HG03045 (cell line): Measurements from ENCODE around the gene NUDT3.
"Not testable (repeated sequence)": the region's sequence is repeated elsewhere in the genome, so short reads cannot be mapped to it uniquely, and the experiment has no call there.

ENCODE experiments used
- ATAC-seq: cut with Tn5 transposase; IDR thresholded peaks from one replicate; pipeline ENCODE4 v1.9.1; 2021; ENCODE audit warnings: mild to moderate bottlenecking, moderate library complexity; ENCODE audit not compliant: unreplicated experiment

The NUDT3 gene

GRCh38 chr6:34324738-34325444 is 67.6 kb downstream of the NUDT3 start:
- ATAC-seq: no peak

- not testable (repeated sequence) for ATAC-seq
Measured at GRCh38 chr6:34324221-34324620, 68.2 kb downstream of the NUDT3 start.

- ATAC-seq: no peak
Measured at GRCh38 chr6:34323300-34323699, 69.2 kb downstream of the NUDT3 start.

GRCh38 chr6:34322732-34323131 is 69.7 kb downstream of the NUDT3 start:
- no peak for ATAC-seq

- ATAC-seq: no peak
Measured at GRCh38 chr6:34321821-34322220, 70.6 kb downstream of the NUDT3 start.

GRCh38 chr6:34319471-34319885 is 73.0 kb downstream of the NUDT3 start:
- no peak for ATAC-seq

- ATAC-seq: no peak
Measured at GRCh38 chr6:34318499-34319470, 73.7 kb downstream of the NUDT3 start.

GRCh38 chr6:34317882-34318498 is 74.5 kb downstream of the NUDT3 start:
- ATAC-seq: no peak

- ATAC-seq: no peak
Measured at GRCh38 chr6:34317172-34317477, 75.3 kb downstream of the NUDT3 start.

- no peak for ATAC-seq
Measured at GRCh38 chr6:34316431-34317171, 75.9 kb downstream of the NUDT3 start.

GRCh38 chr6:34315780-34316179 is 76.7 kb downstream of the NUDT3 start:
- ATAC-seq: no peak

- ATAC-seq: no peak
Measured at GRCh38 chr6:34315256-34315655, 77.2 kb downstream of the NUDT3 start.

- no peak for ATAC-seq
Measured at GRCh38 chr6:34312259-34312658, 80.2 kb downstream of the NUDT3 start.

GRCh38 chr6:34310817-34311216 is 81.7 kb downstream of the NUDT3 start:
- ATAC-seq: no peak

- ATAC-seq: no peak
Measured at GRCh38 chr6:34308483-34308882, 84.0 kb downstream of the NUDT3 start.

GRCh38 chr6:34305982-34306708 is 86.3 kb downstream of the NUDT3 start:
- ATAC-seq: no peak

GRCh38 chr6:34305497-34305896 is 87.0 kb downstream of the NUDT3 start:
- ATAC-seq: no peak

GRCh38 chr6:34304164-34304563 is 88.3 kb downstream of the NUDT3 start:
- ATAC-seq: no peak

GRCh38 chr6:34302929-34303328 is 89.5 kb downstream of the NUDT3 start:
- ATAC-seq: no peak

GRCh38 chr6:34301408-34301807 is 91.1 kb downstream of the NUDT3 start:
- ATAC-seq: no peak
